Neural cell (in vitro differentiated cells): ENCODE data around the gene TNIP1. TPM values are rescaled to one million over a fixed set of nuclear protein-coding genes. Genes with fewer than 3 reads are reported as not detected.

ENCODE experiments used
- H2AFZ ChIP-seq: fragments of 200-600, 300-800 bp; sonication (generic), shearing (Covaris generic); 2 replicates; pipeline ENCODE4 v1.6.0; 2014; ENCODE audit warnings: low read depth, mild to moderate bottlenecking, antibody characterized with exemption, low read length, moderate library complexity
- H3F3A ChIP-seq: fragments of 200-600 bp; shearing (Covaris generic); 2 replicates; pipeline ENCODE4 v1.6.1; 2016; ENCODE audit warnings: mild to moderate bottlenecking, moderate library complexity, mixed read lengths, antibody characterized with exemption, low read length; ENCODE audit not compliant: insufficient read depth, poor library complexity, severe bottlenecking
- H3K27ac ChIP-seq: fragments of 200-600, 300-800 bp; sonication (generic), shearing (Covaris generic); 2 replicates; pipeline ENCODE4 v1.5.1; 2014; ENCODE audit warnings: mild to moderate bottlenecking, low read length, moderate library complexity
- H3K27me3 ChIP-seq: fragments of 300-800, 200-600 bp; sonication (generic), shearing (Covaris generic); 2 replicates; pipeline ENCODE4 v1.6.0; 2014; ENCODE audit warnings: mild to moderate bottlenecking, low read depth, low read length, moderate library complexity; ENCODE audit not compliant: insufficient read depth
- H3K36me3 ChIP-seq: fragments of 300-800, 200-600 bp; sonication (generic), shearing (Covaris generic); 2 replicates; pipeline ENCODE4 v1.5.1; 2014; ENCODE audit warnings: mild to moderate bottlenecking, antibody characterized with exemption, low read length, moderate library complexity; ENCODE audit not compliant: insufficient read depth
- H3K4me2 ChIP-seq: fragments of 300-800, 200-600 bp; sonication (generic), shearing (Covaris generic); 2 replicates; pipeline ENCODE4 v1.6.0; 2014; ENCODE audit warnings: mild to moderate bottlenecking, low read length
- H3K4me3 ChIP-seq: fragments of 300-800, 200-600 bp; sonication (generic), shearing (Covaris generic); 2 replicates; pipeline ENCODE4 v1.5.1; 2014; ENCODE audit warnings: mild to moderate bottlenecking, low read length, moderate library complexity
- H3K79me2 ChIP-seq: fragments of 200-600 bp; shearing (Covaris generic); replicated peaks from 2 replicates; pipeline ENCODE4 v1.6.0; 2014; ENCODE audit warnings: mild to moderate bottlenecking, low read length, moderate library complexity; ENCODE audit not compliant: insufficient read depth
- H3K9ac ChIP-seq: fragments of 300-800, 200-600 bp; sonication (generic), shearing (Covaris generic); 2 replicates; pipeline ENCODE4 v1.6.1; 2016; ENCODE audit warnings: mild to moderate bottlenecking, low read length, mixed read lengths
- H3K9me2 ChIP-seq: fragments of 200-600 bp; shearing (Covaris generic); 2 replicates; pipeline ENCODE4 v1.6.1; 2016; ENCODE audit warnings: mild to moderate bottlenecking, low read length, mixed read lengths; ENCODE audit not compliant: insufficient read depth
- H3K9me3 ChIP-seq: fragments of 200-600, 300-800 bp; sonication (generic), shearing (Covaris generic); 2 replicates; pipeline ENCODE4 v1.6.1; 2016; ENCODE audit warnings: mild to moderate bottlenecking, mixed run types, low read length, moderate library complexity, mixed read lengths
- H4K20me1 ChIP-seq: fragments of 200-600 bp; shearing (Covaris generic); 2 replicates; pipeline ENCODE4 v1.6.1; 2016; ENCODE audit warnings: mild to moderate bottlenecking, mixed run types; ENCODE audit not compliant: insufficient read depth
- CTCF ChIP-seq: fragments of 450-650 bp; IDR thresholded peaks from 2 replicates; pipeline ENCODE4 v1.5.1; 2014; ENCODE audit warnings: antibody characterized with exemption, mild to moderate bottlenecking, moderate library complexity; ENCODE audit not compliant: poor library complexity, severe bottlenecking
- EP300 ChIP-seq: fragments of 450-650 bp; conservative IDR thresholded peaks from 2 replicates; pipeline ENCODE4 v1.6.1; 2014; ENCODE audit warnings: antibody characterized with exemption, mild to moderate bottlenecking, moderate library complexity; ENCODE audit not compliant: poor library complexity, severe bottlenecking
- EZH2 ChIP-seq: fragments of 200-600, 300-800 bp; shearing (Covaris generic), sonication (generic); IDR thresholded peaks from 2 replicates; pipeline ENCODE4 v1.6.1; 2014; ENCODE audit warnings: antibody characterized with exemption, low read length, borderline replicate concordance, mild to moderate bottlenecking; ENCODE audit not compliant: insufficient read depth, poor library complexity, severe bottlenecking
- MXI1 ChIP-seq: fragments of 450-650 bp; conservative IDR thresholded peaks from 2 replicates; pipeline ENCODE4 v1.6.1; 2014; ENCODE audit warnings: antibody characterized with exemption, mild to moderate bottlenecking; ENCODE audit not compliant: poor library complexity, severe bottlenecking
- POLR2AphosphoS5 ChIP-seq: IDR thresholded peaks from 2 replicates; pipeline ENCODE4 v1.6.1; 2012
- RAD21 ChIP-seq: fragments of 450-650 bp; conservative IDR thresholded peaks from 2 replicates; pipeline ENCODE4 v1.6.1; 2014; ENCODE audit warnings: antibody characterized with exemption, mild to moderate bottlenecking, moderate library complexity
- SMC3 ChIP-seq: fragments of 450-650 bp; conservative IDR thresholded peaks from 2 replicates; pipeline ENCODE4 v1.6.1; 2014; ENCODE audit warnings: antibody characterized with exemption, mild to moderate bottlenecking, moderate library complexity; ENCODE audit not compliant: poor library complexity
- TAF1 ChIP-seq: IDR thresholded peaks from 2 replicates; pipeline ENCODE4 v1.6.1; 2012; ENCODE audit warnings: low read depth
- polyA plus RNA-seq: library from polyadenylated mRNA; depleted of rRNA; stranded (reverse); fragments of >200 nt; gene quantifications from 2 replicates; pipeline ENCODE4 v1.2.3, GENCODE V29; 2014
- TF ChIP-seq, protein P1 (sequence below): IDR thresholded peaks from 2 replicates; pipeline ENCODE4 v1.6.1; 2012; ENCODE audit warnings: borderline replicate concordance

The TNIP1 gene
- polyA plus RNA-seq, 1 donor from 2014 or later = 3.3 TPM

GRCh38 chr5:151015974-151016587, 64.8 kb downstream of the TNIP1 start:
- no peak overlapping the region for H3K4me2 ChIP-seq

DNA sequence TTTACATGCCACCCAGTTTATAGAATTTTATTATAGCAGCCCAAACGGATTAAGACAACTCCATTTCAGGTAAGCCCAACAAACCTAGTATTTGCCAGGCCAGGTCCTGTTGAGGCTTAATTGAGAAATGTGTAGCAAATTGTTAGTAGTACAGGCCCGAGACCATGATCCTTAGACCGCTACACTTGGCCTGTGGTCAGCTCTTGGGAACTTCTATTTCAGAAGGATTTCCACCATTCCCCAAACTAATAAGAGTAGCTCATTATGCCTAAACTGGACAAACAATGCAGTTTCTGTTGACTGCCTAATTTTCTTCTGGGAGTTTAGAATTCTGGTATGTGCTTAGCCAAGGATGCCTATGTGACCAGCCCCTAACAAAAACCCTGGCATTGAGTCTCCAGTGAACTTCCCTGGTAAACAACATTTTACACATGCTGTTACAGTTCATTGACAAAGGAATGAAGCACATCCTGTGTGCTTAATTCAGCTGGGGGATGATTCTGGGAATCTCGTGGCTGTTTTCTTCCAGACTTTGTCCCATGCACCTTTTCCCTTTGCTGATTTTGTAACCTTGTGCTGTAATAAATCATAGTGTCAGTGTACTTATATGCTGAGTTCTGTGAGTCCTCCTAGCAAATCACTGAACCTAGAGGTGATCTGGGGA, 66.0 kb downstream of the TNIP1 start:
- no peaks in the 10 kb centered on the region for H3K9me3 ChIP-seq
- H3K4me3 ChIP-seq = no peak overlapping the region
- no peak overlapping the region for H2AFZ ChIP-seq
- H3K79me2 ChIP-seq = no peaks in the 10 kb centered on the region
- H3K36me3 ChIP-seq = no peaks in the 10 kb centered on the region
- H3F3A ChIP-seq = no peaks in the 10 kb centered on the region
- H3K27me3 ChIP-seq = no peaks in the 10 kb centered on the region
- no peak overlapping the region for H3K27ac ChIP-seq
- H3K4me2 ChIP-seq = no peak overlapping the region
- H3K9me2 ChIP-seq = no peaks in the 10 kb centered on the region
- H4K20me1 ChIP-seq = no peaks in the 10 kb centered on the region
- H3K9ac ChIP-seq = no peak overlapping the region
- TF ChIP-seq TAF1 (no peak), MXI1 (no peak), RAD21 (no peak), SMC3 (no peak), CTCF (no peak), EZH2 (no peak)
- TF ChIP-seq, protein P1, sequence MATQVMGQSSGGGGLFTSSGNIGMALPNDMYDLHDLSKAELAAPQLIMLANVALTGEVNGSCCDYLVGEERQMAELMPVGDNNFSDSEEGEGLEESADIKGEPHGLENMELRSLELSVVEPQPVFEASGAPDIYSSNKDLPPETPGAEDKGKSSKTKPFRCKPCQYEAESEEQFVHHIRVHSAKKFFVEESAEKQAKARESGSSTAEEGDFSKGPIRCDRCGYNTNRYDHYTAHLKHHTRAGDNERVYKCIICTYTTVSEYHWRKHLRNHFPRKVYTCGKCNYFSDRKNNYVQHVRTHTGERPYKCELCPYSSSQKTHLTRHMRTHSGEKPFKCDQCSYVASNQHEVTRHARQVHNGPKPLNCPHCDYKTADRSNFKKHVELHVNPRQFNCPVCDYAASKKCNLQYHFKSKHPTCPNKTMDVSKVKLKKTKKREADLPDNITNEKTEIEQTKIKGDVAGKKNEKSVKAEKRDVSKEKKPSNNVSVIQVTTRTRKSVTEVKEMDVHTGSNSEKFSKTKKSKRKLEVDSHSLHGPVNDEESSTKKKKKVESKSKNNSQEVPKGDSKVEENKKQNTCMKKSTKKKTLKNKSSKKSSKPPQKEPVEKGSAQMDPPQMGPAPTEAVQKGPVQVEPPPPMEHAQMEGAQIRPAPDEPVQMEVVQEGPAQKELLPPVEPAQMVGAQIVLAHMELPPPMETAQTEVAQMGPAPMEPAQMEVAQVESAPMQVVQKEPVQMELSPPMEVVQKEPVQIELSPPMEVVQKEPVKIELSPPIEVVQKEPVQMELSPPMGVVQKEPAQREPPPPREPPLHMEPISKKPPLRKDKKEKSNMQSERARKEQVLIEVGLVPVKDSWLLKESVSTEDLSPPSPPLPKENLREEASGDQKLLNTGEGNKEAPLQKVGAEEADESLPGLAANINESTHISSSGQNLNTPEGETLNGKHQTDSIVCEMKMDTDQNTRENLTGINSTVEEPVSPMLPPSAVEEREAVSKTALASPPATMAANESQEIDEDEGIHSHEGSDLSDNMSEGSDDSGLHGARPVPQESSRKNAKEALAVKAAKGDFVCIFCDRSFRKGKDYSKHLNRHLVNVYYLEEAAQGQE = no peak

More at GRCh38 chr5:151015974-151016587, 64.8 kb downstream of the TNIP1 start:
- Histone ChIP-seq H3K9me2 (no peaks in the 10 kb centered on the region), H3K9ac (no peak overlapping the region), H4K20me1 (no peaks in the 10 kb centered on the region), H3F3A (no peaks in the 10 kb centered on the region), H3K4me3 (no peak overlapping the region), H3K9me3 (no peaks in the 10 kb centered on the region), H3K27ac (no peak overlapping the region), H3K27me3 (peaks cover 10% of the 10 kb centered on the region), H3K79me2 (no peaks in the 10 kb centered on the region), H3K36me3 (no peaks in the 10 kb centered on the region), H2AFZ (no peak overlapping the region)
- TF ChIP-seq EP300 (no peak), CTCF (no peak), SMC3 (no peak), TAF1 (no peak), RAD21 (no peak), EZH2 (no peak), POLR2AphosphoS5 (no peak), MXI1 (no peak)
- TF ChIP-seq, protein P1 = no peak
